Right renal cortex interstitium (tissue), 3 donors: ENCODE results near the gene ABCC1. TPM values are rescaled to one million over a fixed set of nuclear protein-coding genes. Genes with fewer than 3 reads are reported as not detected.

ENCODE experiments used
- DNase-seq, 3 donors: peaks; one replicate each; pipeline ENCODE4 v3.0.0-alpha.2; 2013; ENCODE audit warnings: low read depth in 3 of 3, low spot score in 2 of 3
- polyA plus RNA-seq, 3 donors: library from polyadenylated mRNA; unstranded; fragments of 120-200 nt; gene quantifications; one replicate each; pipeline ENCODE4 v1.2.1, GENCODE V29; 2013; ENCODE audit not compliant: insufficient read length in 3 of 3

The ABCC1 gene
- polyA plus RNA-seq, 3 donors = 20.9 to 24.5 (median 23.1) TPM

GRCh38 chr16:16073891-16074881, 124.8 kb downstream of the ABCC1 start:
- no peak for DNase-seq

- DNase-seq = no peak
These were observed 126.3 kb downstream of the ABCC1 start for GRCh38 chr16:16075488-16076422.

- DNase-seq = no peak
These were observed 127.0 kb downstream of the ABCC1 start for GRCh38 chr16:16076423-16076813.

- DNase-seq = no peak
These were observed 131.1 kb downstream of the ABCC1 start for GRCh38 chr16:16080465-16081065.

- peak in 1 of 3 donors; percentile 25 for DNase-seq
These were observed 131.7 kb downstream of the ABCC1 start for GRCh38 chr16:16081141-16081540.

- no peak for DNase-seq
These were observed 132.8 kb downstream of the ABCC1 start for GRCh38 chr16:16082255-16082654.

GRCh38 chr16:16083421-16084156, 134.2 kb downstream of the ABCC1 start:
- no peak for DNase-seq

- no peak for DNase-seq
These were observed 135.5 kb downstream of the ABCC1 start for GRCh38 chr16:16084874-16085273.

GRCh38 chr16:16086653-16087446, 137.4 kb downstream of the ABCC1 start:
- peak in 1 of 3 donors; percentile 16 for DNase-seq

- DNase-seq = no peak
These were observed 140.8 kb downstream of the ABCC1 start for GRCh38 chr16:16090238-16090637.

GRCh38 chr16:16092925-16093627, 143.7 kb downstream of the ABCC1 start:
- no peak for DNase-seq

GRCh38 chr16:16093628-16094332, 144.4 kb downstream of the ABCC1 start:
- DNase-seq = no peak

GRCh38 chr16:16095646-16096045, 146.2 kb downstream of the ABCC1 start:
- DNase-seq = no peak

- DNase-seq = no peak
These were observed 146.9 kb downstream of the ABCC1 start for GRCh38 chr16:16096121-16096857.

- no peak for DNase-seq
These were observed 147.4 kb downstream of the ABCC1 start for GRCh38 chr16:16096858-16097213.

- DNase-seq = no peak
These were observed 149.9 kb downstream of the ABCC1 start for GRCh38 chr16:16099320-16099719.

- DNase-seq = no peak
These were observed 151.2 kb downstream of the ABCC1 start for GRCh38 chr16:16100631-16101030.
